BJ (cell line): Measurements from ENCODE around the gene SULT1C2. TPM values are rescaled to one million over a fixed set of nuclear protein-coding genes. Genes with fewer than 3 reads are reported as not detected.

Experiments used
- CTCF ChIA-PET: fragments of 350-600 bp; formaldehyde crosslinking; extraction: SDS; loops from one replicate; lab custom pipeline; 2021; ENCODE audit warnings: antibody characterized with exemption, inconsistent platforms; lab: Yijun Ruan, JAX
- POLR2A ChIA-PET: fragments of 300-600 bp; sonication (Branson Sonifier 250); formaldehyde crosslinking; extraction: SDS; loops from one replicate; lab custom pipeline; 2021; ENCODE audit warnings: antibody characterized with exemption; lab: Charles Lee
- DNase-seq: peaks from one replicate; pipeline ENCODE4 v3.0.0-alpha.2; 2011; ENCODE audit warnings: low read depth
- H3K27me3 ChIP-seq: 2 replicates; pipeline ENCODE4 v1.6.0; 2011; ENCODE audit warnings: low read length; ENCODE audit not compliant: control insufficient read depth, insufficient read depth
- H3K36me3 ChIP-seq: 2 replicates; pipeline ENCODE4 v1.5.1; 2011; ENCODE audit warnings: low read length; ENCODE audit not compliant: control insufficient read depth, insufficient read depth
- H3K4me3 ChIP-seq: 2 replicates; pipeline ENCODE4 v1.5.1; 2011; ENCODE audit warnings: low read depth, mild to moderate bottlenecking, control low read depth, low read length
- CTCF ChIP-seq: IDR thresholded peaks from 2 replicates; pipeline ENCODE4 v1.5.1; 2011; ENCODE audit warnings: low read depth, mild to moderate bottlenecking, control low read depth, inconsistent platforms, low read length, moderate library complexity; ENCODE audit not compliant: insufficient read depth
- polyA minus RNA-seq: library from RNA; depleted of rRNA, polyadenylated mRNA; stranded (reverse); fragments of >200 nt; gene quantifications from 2 replicates; pipeline ENCODE4 v1.2.3, GENCODE V29; 2011; rRNA and poly(A)+ RNA removed
- polyA plus RNA-seq: library from polyadenylated mRNA; depleted of rRNA; stranded (reverse); fragments of >200 nt; gene quantifications from 2 replicates; pipeline ENCODE4 v1.2.3, GENCODE V29; 2011; rRNA removed

Gene SULT1C2
- polyA plus RNA-seq (not detected in 2 replicates), polyA minus RNA-seq (not detected in 2 replicates)

DNA sequence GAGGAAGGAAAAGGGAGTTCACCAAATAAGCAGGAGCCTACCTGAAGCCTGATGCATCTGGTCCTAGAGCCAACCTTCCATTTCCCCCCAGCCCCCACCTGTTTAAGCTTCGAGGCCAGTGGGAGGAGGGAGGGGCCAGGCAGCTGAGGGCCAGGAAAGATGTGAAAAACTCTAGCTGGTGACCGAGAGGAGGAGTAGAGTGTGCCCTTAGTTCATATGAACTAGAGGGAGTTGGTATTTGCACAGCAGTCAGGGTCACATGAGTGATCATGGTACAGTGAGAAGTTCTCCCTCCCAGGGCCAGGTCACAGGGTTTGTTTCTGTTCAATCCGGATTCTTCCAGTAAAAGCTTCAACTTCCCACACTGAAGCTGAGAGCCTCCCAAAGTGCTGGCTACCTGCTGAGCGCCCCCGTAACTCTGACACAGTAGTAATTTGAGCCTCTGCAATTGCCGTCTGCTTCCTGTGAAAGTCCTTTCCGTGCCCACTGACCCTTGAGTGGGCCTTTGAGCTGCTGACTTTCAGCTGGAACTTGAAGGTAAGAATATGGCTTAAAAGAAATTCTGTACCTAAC, at the start of gene SULT1C2:
Gene SULT1C2, plus strand, starts transcription at position 362 of the 573 bp plus-strand sequence. CDS start 4,773 bp downstream, outside the sequence.
- CTCF ChIA-PET: no interaction called here
- H3K27me3 ChIP-seq: peaks cover 2% of the 10 kb centered on the region
- POLR2A ChIA-PET: no interaction called here
- DNase-seq: no peak
- no peak within 1 kb of the TSS for H3K4me3 ChIP-seq
- no peaks in the 10 kb centered on the region for H3K36me3 ChIP-seq
- TF ChIP-seq CTCF: no peak

- Histone ChIP-seq H3K4me3 (no peak within 1 kb of the TSS), H3K36me3 (no peaks in the 10 kb centered on the region), H3K27me3 (no peaks in the 10 kb centered on the region)
- no peak for DNase-seq
- CTCF ChIA-PET: no interaction called here
- POLR2A ChIA-PET: no interaction called here
- no peak for TF ChIP-seq CTCF
Observed at GRCh38 chr2:108239786-108240185, 48.9 kb upstream of the SULT1C2 start, which contains the start of gene SULT1C3. Gene SULT1C3, plus strand, starts transcription at chr2:108239968. Its CDS starts 7,227 bp downstream, at chr2:108247195.

DNA sequence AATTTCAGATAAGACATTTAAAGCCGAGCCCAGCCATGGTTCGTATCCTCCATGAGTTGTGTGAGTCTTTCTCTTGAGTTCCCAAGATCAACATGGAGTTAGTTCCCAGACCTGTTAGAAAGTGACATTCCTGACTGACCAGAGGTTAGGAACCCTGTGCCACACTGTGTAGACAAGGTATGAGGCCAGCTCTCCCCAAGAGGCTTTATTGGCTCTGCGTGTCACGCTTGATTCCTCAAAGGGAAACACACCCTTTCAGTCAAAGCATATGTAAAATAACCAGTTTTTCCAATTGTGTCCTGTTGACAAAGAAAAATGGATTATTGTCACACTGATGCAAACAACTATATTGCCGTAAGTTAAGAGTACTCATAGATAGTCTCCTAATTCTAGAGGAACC, 47.7 kb upstream of the SULT1C2 start:
- no peak for DNase-seq
- Histone ChIP-seq H3K27me3 (no peaks in the 10 kb centered on the region), H3K36me3 (no peaks in the 10 kb centered on the region), H3K4me3 (no peak overlapping the region)
- TF ChIP-seq CTCF: no peak
- CTCF ChIA-PET: no interaction called here
- POLR2A ChIA-PET: no interaction called here

- ChIA-PET POLR2A (no interaction called here), CTCF (interaction anchor here (1.0 kb wide), 1 partner anchor 11 kb away, joined by 3 read pairs; no protein-coding TSS in a partner anchor)
- Histone ChIP-seq H3K4me3 (no peak overlapping the region), H3K27me3 (no peaks in the 10 kb centered on the region), H3K36me3 (no peaks in the 10 kb centered on the region)
- TF ChIP-seq CTCF: no peak
- no peak for DNase-seq
Observed at GRCh38 chr2:108243566-108243965, 45.1 kb upstream of the SULT1C2 start.

DNA sequence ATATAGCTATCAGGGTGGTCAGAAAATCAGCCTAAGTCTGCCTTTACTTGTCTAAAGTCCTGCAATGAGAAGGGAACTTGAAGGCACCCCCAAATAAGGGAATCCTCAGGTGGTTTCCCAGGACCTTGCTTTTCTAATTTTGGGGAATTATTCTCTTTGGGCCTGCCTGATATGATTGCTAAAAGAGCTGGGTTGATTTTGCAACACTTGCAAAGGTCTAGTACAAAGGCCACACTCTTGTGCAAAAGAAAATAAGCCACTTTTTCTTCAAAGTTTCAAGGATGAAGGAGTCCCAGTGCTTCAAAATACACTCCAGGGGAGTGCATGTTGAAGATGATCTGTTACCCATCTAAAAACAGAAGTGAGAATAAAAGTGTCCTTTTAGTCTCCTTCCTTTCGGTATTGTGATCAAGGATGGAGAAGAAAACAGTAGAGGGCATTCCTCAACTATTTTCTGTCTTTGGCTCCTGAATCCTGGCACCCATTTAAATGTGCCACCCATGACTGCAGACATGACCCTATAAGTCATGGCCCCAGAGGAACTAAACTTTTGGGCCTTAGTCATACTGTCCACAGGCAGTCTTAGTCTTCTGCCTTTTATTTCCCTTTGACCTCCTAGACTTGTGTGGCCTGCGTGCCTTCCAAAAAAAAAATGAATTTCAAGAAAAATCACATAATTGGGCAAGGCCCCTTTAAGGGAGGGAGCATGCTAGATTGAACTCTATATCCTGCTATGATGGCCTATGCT, 43.9 kb upstream of the SULT1C2 start:
- Histone ChIP-seq H3K4me3 (no peak overlapping the region), H3K36me3 (no peaks in the 10 kb centered on the region), H3K27me3 (no peaks in the 10 kb centered on the region)
- POLR2A ChIA-PET: no interaction called here
- CTCF ChIA-PET: no interaction called here
- no peak for DNase-seq
- no peak for TF ChIP-seq CTCF
